HG03571 (cell line): Measurements from ENCODE around the gene NEK7.

Experiments used
- ATAC-seq: cut with Tn5 transposase; IDR thresholded peaks from one replicate; pipeline ENCODE4 v1.9.1; 2021; ENCODE audit not compliant: unreplicated experiment

NEK7 gene

DNA sequence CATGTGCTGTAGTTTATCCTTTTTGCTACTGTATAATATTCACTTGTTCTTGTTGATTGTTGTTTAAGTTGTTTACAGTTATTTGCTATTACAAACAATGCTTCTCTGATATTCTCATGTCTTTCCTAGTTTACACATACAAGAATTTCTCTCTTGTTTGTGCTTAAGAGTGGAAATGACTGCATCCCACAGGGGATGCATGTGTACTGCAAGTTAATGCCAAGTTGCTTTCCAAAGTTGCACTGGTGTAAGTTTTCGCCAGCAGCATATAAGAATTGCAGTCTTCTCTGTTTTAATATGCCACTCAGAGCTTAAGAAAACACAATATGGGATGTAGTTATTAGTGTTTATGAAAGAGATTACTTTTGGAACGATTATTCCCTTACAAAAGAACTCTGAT lies 97.7 kb downstream of the NEK7 start:
- ATAC-seq, result no peak

DNA sequence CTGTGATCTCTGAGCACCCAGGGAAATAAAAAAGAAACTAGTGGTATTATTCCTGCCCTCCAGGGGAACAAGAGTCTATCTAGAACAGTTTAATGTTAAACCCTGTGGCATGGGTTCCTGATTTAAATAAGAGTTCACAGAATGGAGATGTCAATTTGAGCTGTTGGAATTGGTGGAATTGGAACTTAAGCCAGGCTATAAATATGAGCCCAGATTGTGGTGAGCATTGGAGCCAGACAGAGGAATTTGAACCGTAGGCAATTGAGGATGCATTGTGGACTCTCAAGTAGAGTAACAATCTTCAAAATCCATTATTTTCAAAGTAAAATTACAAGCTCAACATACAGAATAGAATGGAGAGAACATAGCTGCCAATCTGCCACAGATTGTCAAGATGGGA lies 98.2 kb downstream of the NEK7 start:
- no peak for ATAC-seq

DNA sequence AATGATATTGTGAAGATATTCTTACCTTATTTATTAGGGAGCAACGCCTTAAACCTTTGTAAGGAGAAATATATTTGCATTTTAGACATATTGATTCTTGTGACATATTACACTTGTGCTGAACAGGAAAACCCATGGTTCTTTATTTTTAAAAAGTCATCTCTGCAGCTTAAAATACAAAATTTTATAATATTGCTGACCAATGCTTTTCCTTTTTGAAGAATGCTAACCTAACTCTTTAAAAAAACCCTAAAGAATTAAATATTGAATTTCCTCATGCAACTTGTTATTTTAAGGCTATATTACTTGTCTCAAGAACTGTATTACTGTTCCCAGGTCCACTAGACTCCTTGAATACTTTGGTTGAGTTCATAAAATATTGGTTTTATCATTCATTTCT lies 99.0 kb downstream of the NEK7 start:
- ATAC-seq, result no peak

DNA sequence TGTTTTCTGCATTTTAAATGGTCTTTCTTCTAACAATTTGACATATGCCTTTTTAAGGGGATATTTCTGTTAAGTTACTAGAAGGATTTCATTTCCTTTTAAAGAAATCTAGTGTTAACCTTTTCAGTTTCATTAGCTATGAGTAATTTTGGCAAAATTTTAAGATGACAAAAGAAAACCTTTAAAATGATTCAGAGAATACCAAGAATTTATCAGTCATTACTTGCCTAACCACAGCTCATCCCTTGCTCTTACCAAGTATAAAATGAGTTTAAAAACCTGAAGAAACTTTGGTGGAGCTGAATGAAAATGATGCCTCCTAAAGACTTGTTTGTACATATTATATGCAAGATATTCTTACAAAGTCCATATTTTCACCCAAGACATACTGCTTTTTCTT lies 101.7 kb downstream of the NEK7 start:
- peak; percentile 50 for ATAC-seq

DNA sequence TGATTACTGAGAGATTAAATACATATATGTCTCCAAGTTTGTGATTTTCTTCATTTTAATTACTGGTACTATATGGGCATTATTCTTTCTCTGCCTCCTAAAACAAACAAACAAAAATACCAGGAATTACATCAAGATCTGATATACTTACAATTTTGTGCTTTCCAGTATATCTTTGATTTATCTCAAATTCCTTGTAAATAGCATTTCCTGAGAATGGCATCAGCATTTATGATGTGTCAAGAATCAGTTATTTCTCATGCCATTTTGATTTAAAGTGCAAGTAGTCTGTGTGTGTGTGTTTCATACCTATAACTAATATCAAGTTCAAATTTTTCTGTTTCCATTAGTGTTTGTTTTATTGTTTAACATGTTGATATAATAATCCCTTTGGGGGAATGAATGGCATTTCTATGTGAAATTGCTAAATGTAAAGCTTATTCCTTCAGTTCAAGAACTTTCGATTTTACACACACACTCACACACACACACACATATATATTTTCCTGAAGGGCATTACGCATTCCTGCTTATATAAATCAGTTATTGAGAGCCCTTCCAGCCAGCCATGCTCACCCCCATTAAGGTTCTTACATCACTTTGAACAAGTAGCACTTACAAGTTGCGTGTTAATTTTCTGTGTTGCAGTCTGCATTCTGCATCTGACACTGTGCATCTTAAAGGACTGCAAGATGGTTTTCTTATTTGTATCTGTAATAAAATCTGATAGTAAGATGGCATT lies 102.7 kb downstream of the NEK7 start:
- ATAC-seq, result no peak

DNA sequence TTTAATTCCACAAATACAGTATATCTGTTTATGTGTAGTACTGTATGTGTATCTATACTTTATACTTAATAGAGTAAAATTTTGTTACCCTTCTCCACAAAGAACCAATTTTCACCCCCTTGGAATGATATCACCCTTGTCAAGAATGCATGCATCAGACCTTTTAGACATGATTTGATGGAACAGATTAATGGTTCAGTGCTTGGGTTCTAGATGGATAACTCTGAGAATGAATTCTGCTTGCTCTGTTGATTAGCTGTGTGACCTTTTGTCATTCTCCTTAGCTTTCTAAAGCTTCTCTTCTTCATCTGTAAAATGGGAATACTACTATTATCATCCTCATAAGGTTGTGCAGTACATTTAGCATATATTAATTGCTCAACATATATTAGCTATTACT lies 105.1 kb downstream of the NEK7 start:
- ATAC-seq, result no peak

DNA sequence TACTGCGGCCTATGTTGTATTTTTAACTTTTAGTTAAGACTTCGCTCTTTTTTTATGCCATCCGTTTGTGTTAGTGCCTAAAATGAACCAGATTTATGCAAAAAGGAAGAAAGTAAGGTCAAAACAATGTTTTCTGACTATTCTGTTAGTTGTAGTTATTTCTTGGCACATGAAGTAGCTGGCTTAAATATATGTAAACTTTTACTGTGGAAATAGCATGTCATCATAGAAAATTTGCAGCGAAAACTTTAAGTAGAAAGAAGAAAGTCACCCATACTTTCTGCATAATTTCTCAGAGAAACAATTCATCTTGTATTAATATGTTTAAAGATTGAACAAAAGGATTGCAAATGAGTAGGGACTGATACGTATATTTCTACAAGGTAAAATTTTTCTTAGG lies 106.4 kb downstream of the NEK7 start:
- ATAC-seq, result no peak

DNA sequence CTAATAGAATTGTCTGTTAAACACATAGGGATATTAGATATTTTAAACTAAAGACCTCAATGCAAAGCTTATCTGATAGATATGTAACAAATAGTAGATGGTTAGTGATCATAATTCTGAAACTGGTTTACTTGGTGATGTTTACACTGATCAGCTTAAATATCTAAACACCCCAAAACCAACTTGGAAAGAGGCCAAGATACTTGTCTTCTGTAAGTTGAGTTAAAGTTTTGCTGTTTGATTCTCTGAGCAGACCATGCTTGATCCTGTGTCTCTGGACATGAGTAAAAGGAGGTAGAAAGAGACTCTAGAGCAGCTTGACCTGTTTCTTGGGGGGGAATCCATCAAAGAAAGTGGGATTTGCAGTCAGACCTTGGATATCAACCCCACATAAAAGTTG lies 107.5 kb downstream of the NEK7 start:
- ATAC-seq, result no peak

DNA sequence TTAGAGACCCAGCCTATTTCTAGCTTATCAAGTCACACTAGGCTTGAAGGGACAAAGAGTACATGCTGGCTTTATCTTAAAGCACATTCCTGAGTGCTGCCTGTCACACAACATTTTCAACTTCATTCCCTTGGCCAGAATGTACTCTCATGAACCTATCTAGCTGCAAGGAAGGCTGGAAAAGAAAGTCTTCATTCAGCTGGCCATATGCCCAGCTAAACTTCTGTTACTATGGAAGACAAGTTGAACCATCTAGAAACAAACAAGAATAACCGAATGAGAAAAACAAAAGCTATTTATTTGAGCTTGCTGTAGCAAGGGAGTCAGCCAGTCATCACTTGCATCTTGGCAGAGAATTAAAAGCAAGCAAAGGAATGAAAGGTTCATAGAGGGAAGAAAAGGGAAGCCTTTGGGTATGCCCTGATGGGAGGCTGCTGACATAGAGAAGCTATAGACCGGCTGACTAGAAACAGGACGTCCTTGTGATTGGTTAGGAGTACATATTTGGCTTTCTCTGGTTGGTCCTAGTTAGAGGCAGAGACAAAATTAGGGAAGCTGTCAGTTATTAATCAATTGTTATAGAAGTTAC lies 108.4 kb downstream of the NEK7 start:
- ATAC-seq, result no peak

DNA sequence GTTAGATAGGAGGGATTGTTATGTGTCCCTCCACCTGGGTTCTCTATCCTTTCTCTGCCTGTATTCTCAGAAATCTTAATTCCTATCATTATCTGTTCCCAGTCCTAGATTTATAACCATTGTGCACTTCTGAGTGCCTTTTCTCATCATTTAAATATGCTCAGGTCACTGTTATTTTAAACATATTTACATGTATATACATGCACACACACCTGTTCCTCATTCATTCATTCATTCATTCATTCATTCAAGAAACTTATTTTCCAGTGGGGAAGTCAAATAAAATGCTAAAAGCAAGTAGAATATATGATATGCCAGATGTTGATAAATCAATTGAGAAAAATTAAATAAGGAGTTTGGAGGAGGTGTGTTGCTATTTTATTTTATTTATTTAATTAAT lies 110.3 kb downstream of the NEK7 start:
- no peak for ATAC-seq

DNA sequence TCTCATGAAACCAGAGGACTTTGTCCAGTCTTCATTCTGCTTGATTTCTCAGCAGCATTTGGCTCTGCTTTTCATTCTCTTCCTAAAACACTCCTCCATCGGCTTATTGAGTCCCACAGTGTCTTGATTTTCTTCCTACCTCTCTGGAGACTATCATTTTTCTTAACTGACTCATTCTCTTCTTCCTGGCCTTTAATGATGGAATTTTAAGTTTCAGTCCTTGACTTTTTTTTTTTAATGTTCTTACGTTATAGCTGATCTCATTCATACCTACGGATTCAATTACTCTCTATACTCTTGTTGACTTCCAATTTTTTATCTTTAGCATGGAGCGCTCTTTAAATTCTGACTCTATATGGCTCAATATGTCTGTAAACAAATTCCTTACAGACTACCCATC lies 111.1 kb downstream of the NEK7 start:
- ATAC-seq, result no peak

DNA sequence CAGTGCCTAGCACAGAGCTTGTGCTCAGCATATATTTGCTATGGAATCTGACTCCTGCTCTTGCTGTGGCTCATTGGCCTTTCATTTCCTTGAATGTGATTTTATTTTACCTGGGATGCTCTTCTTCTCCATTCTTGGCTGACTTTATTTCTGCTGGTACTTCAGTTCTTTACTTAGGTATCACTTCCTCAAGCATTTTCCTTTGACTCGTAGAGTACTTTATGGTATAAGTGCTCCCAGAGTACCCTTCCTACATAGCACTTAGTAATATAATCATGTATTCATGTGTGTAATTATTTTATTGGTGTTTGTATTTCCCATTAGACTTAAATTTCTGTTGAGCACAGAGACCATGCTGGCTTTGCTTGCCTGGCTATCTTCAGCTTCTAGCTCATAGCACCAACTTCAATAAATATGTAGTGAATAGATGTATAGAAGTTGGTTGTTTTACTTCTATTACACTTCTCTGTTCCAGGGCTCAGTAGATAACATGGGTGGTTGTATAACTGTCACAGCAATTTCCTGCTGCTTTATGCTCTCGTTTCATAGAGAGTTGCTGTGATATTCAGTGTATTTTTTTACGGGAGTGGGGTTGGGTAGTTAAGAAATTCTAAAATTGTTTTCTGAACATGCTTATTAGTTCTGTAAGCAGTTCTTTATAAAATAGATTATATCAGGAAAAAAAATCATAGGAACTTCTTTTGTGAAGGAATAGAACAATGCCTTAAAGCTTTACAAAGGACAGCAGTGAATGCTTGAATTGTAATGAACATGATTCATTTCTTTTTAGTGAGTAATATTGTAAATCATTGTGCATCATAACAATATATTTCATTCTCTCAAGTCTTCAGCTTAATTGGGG lies 112.2 kb downstream of the NEK7 start:
- no peak for ATAC-seq

DNA sequence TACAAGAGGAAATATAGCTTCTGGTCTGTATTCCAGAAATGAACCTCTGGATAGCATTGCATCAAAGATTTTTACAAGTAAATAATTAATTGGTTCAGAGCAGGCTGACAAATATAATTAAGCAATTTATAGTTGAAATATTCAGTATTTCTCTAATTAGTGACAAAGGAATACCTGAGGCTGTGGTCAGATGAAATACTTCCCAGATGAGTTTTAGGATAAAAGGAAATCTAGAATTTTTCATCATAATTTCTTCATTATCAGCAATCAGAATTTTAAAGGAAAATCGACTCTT lies 112.8 kb downstream of the NEK7 start:
- ATAC-seq, result no peak

DNA sequence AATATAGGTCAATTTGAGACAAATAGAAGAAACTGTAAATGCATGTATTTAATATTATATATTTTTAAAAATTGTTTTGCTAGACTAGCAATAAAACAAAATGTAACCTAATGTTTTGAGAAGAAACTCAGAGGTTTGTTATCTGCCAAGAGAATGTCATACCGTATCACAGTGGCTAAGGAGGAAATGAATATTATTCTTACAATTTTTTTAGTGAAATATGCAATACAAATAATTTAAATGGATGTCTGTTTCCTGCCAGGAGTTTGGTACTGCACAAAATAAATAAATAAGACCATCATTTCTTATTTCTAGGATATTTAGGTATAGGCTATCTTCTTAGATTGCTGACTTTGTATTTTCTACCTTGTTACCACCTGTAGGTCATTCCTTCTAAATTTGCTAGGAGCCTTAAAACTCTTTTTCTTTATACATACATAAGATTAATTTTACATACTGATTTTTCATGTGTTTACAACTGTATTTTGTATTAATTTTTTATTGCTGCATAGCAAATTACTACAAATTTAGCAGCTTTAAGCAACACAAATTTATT lies 113.6 kb downstream of the NEK7 start:
- ATAC-seq, result no peak

DNA sequence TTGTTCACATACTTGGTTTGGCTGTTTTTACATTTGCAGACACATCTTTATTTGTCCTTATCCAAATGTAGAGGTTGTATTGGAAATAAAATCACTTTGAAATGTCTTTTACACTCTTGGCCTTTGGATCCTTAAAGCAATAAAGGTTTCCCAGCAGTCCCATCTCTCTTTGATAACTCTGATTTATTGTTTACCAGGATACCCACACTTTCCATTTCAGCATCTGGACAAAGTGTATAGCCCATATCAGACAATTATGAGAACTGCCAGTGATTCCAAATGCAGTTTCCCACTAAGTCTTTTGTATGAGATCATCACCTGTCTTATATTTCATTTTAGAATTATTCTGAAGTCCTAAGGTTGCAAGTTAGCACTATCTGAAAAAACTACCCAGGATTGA lies 114.7 kb downstream of the NEK7 start:
- ATAC-seq, result no peak

DNA sequence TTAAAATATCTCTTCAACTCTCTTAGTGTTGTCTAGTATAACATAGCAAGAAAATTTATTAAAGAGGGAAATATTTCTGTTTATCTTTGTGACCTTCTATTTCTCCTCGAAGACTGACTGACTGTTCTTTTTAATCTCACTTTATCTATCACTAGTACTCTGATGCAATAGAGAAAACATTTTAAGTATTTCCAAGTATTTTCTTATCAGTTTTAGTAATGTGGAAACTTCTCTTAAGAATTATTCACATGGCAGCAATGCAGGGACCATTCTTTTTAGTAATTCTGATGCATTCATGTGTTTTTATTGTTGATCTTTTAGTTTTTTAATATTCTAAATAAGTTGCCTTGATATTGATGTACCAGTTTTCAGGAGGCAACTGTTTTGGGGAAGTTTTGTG lies 115.7 kb downstream of the NEK7 start:
- ATAC-seq, result no peak

DNA sequence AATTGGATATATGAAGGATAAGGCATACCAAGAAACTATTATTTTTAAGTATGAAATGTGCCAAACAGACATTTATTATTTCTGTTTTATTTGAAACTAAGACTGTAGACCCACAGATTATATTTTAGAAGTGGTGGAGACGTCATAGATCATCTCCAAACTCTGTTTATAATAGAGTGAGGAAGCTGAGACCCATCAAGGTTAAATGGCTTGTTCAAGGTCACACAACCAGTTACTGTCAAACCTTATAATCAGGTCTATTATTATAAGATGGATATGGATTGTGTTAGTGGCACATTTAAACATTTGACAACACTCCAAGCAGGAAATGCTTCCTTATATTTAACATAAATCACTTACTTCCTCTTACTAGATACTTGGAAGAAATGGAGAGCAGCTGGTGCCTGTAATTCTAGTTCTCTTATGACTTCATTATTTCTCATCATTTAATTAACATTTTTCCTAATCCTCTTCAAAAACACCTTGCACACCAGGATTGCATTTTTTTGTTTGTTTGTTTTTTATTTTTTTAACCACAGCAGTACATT lies 117.0 kb downstream of the NEK7 start:
- no peak for ATAC-seq

DNA sequence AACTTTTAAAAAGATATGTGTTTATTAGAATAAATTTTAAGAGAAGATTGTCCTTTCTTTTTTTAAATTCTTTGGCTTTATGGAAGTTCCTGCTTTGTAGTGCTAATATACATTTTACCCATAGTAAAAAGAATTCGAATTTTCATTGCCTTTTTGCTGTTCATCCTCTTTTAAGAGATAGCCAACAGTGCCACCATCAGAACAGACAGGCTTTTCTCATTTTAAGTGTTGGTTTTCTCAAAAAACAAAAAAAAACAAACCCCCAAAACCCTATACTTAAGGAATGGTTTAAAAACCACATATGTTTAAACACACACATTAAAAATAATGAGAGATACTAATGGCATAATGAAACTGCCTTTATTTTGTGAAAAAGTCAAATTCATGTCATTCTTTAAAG lies 118.8 kb downstream of the NEK7 start:
- no peak for ATAC-seq

DNA sequence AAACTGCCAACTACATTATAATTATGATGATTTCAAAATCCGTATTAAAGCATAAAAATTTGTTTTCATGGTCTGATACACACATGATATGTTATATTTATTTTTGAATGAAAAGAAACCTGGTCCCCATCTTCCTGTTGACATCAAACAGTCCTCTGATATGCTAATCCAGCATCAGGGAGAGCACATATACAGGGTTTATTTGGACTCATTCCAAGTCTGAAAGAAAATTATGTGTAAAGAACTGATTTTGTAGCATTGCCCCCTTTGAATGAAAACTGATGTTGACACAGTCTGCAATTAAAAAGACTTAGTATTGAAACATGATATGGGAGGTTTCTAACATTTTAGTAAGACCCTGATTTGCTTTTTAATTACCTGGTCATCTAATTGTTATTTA lies 119.4 kb downstream of the NEK7 start:
- ATAC-seq, result no peak

DNA sequence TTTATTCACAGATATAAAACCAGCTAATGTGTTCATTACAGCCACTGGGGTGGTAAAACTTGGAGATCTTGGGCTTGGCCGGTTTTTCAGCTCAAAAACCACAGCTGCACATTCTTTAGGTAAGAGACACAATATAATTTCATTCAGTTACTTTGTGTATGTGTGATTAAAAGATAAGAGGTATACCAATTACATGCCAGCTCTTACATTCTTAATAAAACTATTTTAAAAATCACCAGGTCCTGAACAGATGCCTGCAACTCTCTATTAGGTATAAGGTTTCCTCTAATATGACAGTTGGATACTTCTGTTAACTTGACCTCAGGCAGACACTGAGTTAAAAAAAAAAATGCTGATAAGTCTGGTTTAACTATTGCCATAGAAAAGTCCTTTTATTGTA lies 122.1 kb downstream of the NEK7 start:
- no peak for ATAC-seq

DNA sequence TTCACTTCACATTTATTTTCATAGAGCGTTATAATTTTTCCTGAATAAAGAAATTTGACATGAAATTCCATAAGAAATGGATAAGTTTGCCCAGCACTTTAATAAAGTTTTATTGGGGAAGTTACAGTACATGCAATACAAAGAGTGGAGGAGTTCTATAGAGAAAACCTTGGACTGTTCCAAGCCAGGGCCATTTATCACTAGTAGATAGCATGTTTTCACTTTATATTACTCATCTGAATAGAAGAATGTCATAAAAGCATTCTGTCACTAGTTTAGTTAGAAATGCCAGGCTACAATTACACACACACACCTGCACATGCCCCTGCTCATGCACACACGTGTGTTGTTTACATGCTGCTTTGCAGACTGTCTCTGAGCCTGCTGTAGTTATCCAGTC lies 123.3 kb downstream of the NEK7 start:
- ATAC-seq, result no peak

DNA sequence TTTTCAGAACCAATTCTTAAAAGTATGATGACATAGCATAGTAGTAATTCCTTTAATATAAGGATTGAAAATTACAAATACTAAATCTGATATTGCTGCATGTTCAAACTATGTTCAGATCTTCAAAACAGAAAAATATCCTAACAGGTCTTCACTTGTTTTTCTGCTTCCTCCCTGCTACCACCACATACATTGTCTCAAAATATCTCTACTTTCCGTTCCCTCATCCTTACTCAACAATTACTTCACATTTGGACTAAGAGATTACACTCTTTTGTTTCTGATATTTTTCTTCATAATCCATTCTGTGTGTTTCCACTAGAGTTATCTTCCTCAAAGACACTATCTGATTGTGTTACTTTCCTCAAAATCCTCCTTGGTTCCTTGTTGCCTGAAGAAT lies 125.1 kb downstream of the NEK7 start:
- ATAC-seq, result no peak
